ENCODE data around the gene XCL1. TPM values are rescaled to one million over a fixed set of nuclear protein-coding genes. Genes with fewer than 3 reads are reported as not detected.
A peak's percentile ranks its signal among the peaks of the same experiment; 100 is the strongest.
"Not testable (repeated sequence)": the region's sequence is repeated elsewhere in the genome, so short reads cannot be mapped to it uniquely, and the experiment has no call there.

Gene XCL1
- total RNA-seq, 2 experiments from 2014 or later: 0.22 to 0.38 TPM

- Histone ChIP-seq H3K27me3 (ENCODE audit: control insufficient read depth in 1 of 2, insufficient read depth in 2 of 2, low read length in 2 of 2) (no peaks in the 10 kb centered on the region), H3K9me3 (ENCODE audit: control insufficient read depth in 1 of 2, insufficient read depth in 1 of 2, low read length in 2 of 2) (no peaks in the 10 kb centered on the region), H3K4me1 (ENCODE audit: insufficient read depth, low read length) (peaks cover 4% of the 10 kb centered on the region), H3K36me3 (ENCODE audit: insufficient read depth, low read length) (no peaks in the 10 kb centered on the region), H3K27ac (ENCODE audit: low read depth in 1 of 2, low read length in 2 of 2) (no peak overlapping the region), H3K4me3 (ENCODE audit: low read length) (no peak overlapping the region)
- Mint-ChIP-seq H3K27me3 (no peaks in the 10 kb centered on the region), H3K36me3 (ENCODE audit: low read depth) (no peaks in the 10 kb centered on the region), H3K27ac (no peak overlapping the region), H3K4me1 (ENCODE audit: low read depth) (peaks cover 11% of the 10 kb centered on the region), H3K9me3 (no peaks in the 10 kb centered on the region), H3K4me3 (no peak overlapping the region)
- DNase-seq (no peak), ATAC-seq (ENCODE audit: poor library complexity) (no peak)
- TF ChIP-seq CTCF (IDR thresholded peaks at IDR 0.05): no peak
- ChIA-PET CTCF (no interaction called here), POLR2A (no interaction called here)
- intact Hi-C loops (cut with DNase I, micrococcal nuclease): loop anchor here in 1 of 2 experiments (1.0 kb wide), 1 partner anchor 133 kb away; no protein-coding TSS in a partner anchor
These were observed 3.8 kb upstream of the XCL1 start for GRCh38 chr1:168572633-168573032.

- CTCF ChIA-PET; H3K36me3 Mint-ChIP-seq (ENCODE audit: low read depth); POLR2A ChIA-PET; H3K4me1 ChIP-seq (ENCODE audit: insufficient read depth, low read length); H3K27ac Mint-ChIP-seq; H3K4me3 Mint-ChIP-seq; H3K9me3 Mint-ChIP-seq; H3K36me3 ChIP-seq (ENCODE audit: insufficient read depth, low read length); H3K27ac ChIP-seq (ENCODE audit: low read depth in 1 of 2, low read length in 2 of 2); H3K9me3 ChIP-seq (ENCODE audit: control insufficient read depth in 1 of 2, insufficient read depth in 1 of 2, low read length in 2 of 2); H3K4me3 ChIP-seq (ENCODE audit: low read length); H3K27me3 ChIP-seq (ENCODE audit: control insufficient read depth in 1 of 2, insufficient read depth in 2 of 2, low read length in 2 of 2); H3K27me3 Mint-ChIP-seq: not testable (repeated sequence)
- DNase-seq: peak in 6 of 14 experiments; percentile 1 to 68 (median 48)
- ATAC-seq (ENCODE audit: poor library complexity): peak; percentile 56
- TF ChIP-seq CTCF (IDR thresholded peaks at IDR 0.05): peak; percentile 20
- intact Hi-C loops (cut with DNase I, micrococcal nuclease): loop anchor here in 1 of 2 experiments (1.0 kb wide), 2 partner anchors 135 to 232 kb away; no protein-coding TSS in a partner anchor
- H3K4me1 Mint-ChIP-seq (ENCODE audit: low read depth): peaks cover 11% of the 10 kb centered on the region
These were observed 2.2 kb upstream of the XCL1 start for GRCh38 chr1:168574234-168574633.

GRCh38 chr1:168578531-168579185 lies 2.3 kb downstream of the XCL1 start:
- H3K27me3 Mint-ChIP-seq; H3K27ac ChIP-seq (ENCODE audit: low read depth in 1 of 2, low read length in 2 of 2); H3K4me1 Mint-ChIP-seq (ENCODE audit: low read depth); H3K4me3 Mint-ChIP-seq; H3K4me1 ChIP-seq (ENCODE audit: insufficient read depth, low read length); H3K36me3 ChIP-seq (ENCODE audit: insufficient read depth, low read length); DNase-seq; H3K9me3 ChIP-seq (ENCODE audit: control insufficient read depth in 1 of 2, insufficient read depth in 1 of 2, low read length in 2 of 2); H3K27ac Mint-ChIP-seq; H3K4me3 ChIP-seq (ENCODE audit: low read length); H3K9me3 Mint-ChIP-seq; H3K36me3 Mint-ChIP-seq (ENCODE audit: low read depth); intact Hi-C loops (cut with DNase I, micrococcal nuclease); ATAC-seq (ENCODE audit: poor library complexity); H3K27me3 ChIP-seq (ENCODE audit: control insufficient read depth in 1 of 2, insufficient read depth in 2 of 2, low read length in 2 of 2): not testable (repeated sequence)
- ChIA-PET CTCF (interaction anchor here (0.5 to 1.5 kb wide), 2 partner anchors 139 to 286 kb away, joined by 3 to 7 read pairs; no protein-coding TSS in a partner anchor), POLR2A (interaction anchor here (0.8 kb wide), 1 partner anchor 139 kb away, joined by 7 read pairs; no protein-coding TSS in a partner anchor)

- H3K27me3 ChIP-seq (ENCODE audit: control insufficient read depth in 1 of 2, insufficient read depth in 2 of 2, low read length in 2 of 2); H3K4me3 Mint-ChIP-seq; H3K4me1 ChIP-seq (ENCODE audit: insufficient read depth, low read length); POLR2A ChIA-PET; H3K9me3 ChIP-seq (ENCODE audit: control insufficient read depth in 1 of 2, insufficient read depth in 1 of 2, low read length in 2 of 2); H3K27me3 Mint-ChIP-seq; H3K27ac ChIP-seq (ENCODE audit: low read depth in 1 of 2, low read length in 2 of 2); H3K4me1 Mint-ChIP-seq (ENCODE audit: low read depth); H3K36me3 Mint-ChIP-seq (ENCODE audit: low read depth); H3K4me3 ChIP-seq (ENCODE audit: low read length); DNase-seq; H3K27ac Mint-ChIP-seq; CTCF ChIA-PET; intact Hi-C loops (cut with DNase I, micrococcal nuclease); ATAC-seq (ENCODE audit: poor library complexity); H3K36me3 ChIP-seq (ENCODE audit: insufficient read depth, low read length); H3K9me3 Mint-ChIP-seq: not testable (repeated sequence)
These were observed 3.9 kb downstream of the XCL1 start for GRCh38 chr1:168580290-168580689.

GRCh38 chr1:168580991-168581390 lies 4.6 kb downstream of the XCL1 start:
- CTCF ChIA-PET; H3K36me3 Mint-ChIP-seq (ENCODE audit: low read depth); H3K9me3 ChIP-seq (ENCODE audit: control insufficient read depth in 1 of 2, insufficient read depth in 1 of 2, low read length in 2 of 2); H3K4me1 Mint-ChIP-seq (ENCODE audit: low read depth); H3K36me3 ChIP-seq (ENCODE audit: insufficient read depth, low read length); H3K4me1 ChIP-seq (ENCODE audit: insufficient read depth, low read length); intact Hi-C loops (cut with DNase I, micrococcal nuclease); H3K4me3 Mint-ChIP-seq; ATAC-seq (ENCODE audit: poor library complexity); H3K9me3 Mint-ChIP-seq; POLR2A ChIA-PET; H3K27me3 ChIP-seq (ENCODE audit: control insufficient read depth in 1 of 2, insufficient read depth in 2 of 2, low read length in 2 of 2); DNase-seq; H3K27ac ChIP-seq (ENCODE audit: low read depth in 1 of 2, low read length in 2 of 2); H3K4me3 ChIP-seq (ENCODE audit: low read length); H3K27me3 Mint-ChIP-seq; H3K27ac Mint-ChIP-seq: not testable (repeated sequence)

Data from CD4-positive, alpha-beta T cell (primary cell).